ENCODE measurements around the gene FIGNL2.

Gene FIGNL2

DNA sequence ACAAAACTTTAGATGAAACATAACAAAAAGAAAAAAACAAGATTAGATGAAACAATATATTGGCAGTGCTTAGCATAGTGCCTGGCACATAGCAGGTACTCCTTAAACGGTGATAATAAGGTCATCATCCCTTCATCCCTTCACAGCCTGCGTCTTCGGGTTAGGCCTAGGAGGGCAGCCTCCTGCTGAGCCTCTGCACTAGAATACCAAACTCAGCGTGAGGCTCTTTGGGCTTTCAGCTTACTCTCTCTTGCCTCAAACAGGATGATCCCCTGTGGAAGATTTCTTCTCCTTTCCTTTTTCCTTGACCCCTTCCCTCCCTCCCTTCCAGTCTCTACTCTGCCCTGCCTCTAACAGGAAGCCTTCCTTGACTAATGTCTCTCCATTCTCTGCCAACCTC lies 14.4 kb upstream of the FIGNL2 start:
- DNase-seq (ENCODE audit: low read depth in 2 of 3, low spot score in 2 of 3), result no peak

GRCh38 chr12:51860986-51861385 lies 12.5 kb upstream of the FIGNL2 start:
- DNase-seq (ENCODE audit: low read depth in 2 of 3, low spot score in 2 of 3), result no peak

DNA sequence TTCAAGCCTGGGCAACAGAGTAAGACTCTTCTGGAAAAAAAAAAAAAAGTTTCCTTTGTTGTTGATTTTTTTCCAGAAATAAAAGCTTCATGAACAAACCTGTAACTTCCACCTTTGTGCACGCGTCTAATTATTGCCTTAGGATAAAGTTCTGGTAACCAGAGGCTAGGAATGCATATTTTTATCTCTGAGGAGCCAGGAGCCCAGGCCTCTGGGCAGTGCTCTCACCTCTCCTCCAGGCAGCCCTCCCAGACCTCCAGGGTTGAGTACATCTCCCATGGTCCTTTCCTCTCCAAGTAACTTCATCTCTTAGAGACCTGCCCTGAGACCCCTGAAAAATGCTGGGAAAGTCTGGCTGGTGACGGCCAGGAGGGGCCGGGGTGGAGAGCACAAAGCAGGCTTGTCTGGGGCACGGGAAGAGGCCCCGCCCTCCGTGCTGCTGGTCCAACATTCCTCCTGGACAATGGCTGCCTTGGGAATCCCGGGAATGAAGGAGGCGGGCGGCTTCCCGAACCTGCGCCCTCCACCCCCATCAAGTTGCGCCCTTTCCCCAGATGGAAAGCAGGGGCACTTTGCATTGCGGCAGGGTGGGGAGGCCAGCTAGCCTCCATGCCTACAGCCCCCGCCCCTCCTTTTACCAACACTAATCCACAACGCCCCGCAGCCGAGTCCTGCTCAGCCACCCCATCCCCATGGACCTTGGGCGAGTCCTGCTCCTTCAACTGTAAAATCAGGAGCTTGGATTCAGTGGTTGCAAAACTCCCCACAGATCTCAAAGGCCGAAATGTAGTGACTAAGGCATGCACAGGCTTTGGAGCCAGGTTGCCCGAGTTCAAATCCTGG lies 7.3 kb upstream of the FIGNL2 start:
- no peak for DNase-seq (ENCODE audit: low read depth in 2 of 3, low spot score in 2 of 3)

GRCh38 chr12:51852404-51853137 lies 4.1 kb upstream of the FIGNL2 start:
- DNase-seq (ENCODE audit: low read depth in 2 of 3, low spot score in 2 of 3), result no peak

GRCh38 chr12:51851413-51852124 lies 3.1 kb upstream of the FIGNL2 start:
- no peak for DNase-seq (ENCODE audit: low read depth in 2 of 3, low spot score in 2 of 3)

- no peak for DNase-seq (ENCODE audit: low read depth in 2 of 3, low spot score in 2 of 3)
Observed at GRCh38 chr12:51850965-51851299, 2.4 kb upstream of the FIGNL2 start.

DNA sequence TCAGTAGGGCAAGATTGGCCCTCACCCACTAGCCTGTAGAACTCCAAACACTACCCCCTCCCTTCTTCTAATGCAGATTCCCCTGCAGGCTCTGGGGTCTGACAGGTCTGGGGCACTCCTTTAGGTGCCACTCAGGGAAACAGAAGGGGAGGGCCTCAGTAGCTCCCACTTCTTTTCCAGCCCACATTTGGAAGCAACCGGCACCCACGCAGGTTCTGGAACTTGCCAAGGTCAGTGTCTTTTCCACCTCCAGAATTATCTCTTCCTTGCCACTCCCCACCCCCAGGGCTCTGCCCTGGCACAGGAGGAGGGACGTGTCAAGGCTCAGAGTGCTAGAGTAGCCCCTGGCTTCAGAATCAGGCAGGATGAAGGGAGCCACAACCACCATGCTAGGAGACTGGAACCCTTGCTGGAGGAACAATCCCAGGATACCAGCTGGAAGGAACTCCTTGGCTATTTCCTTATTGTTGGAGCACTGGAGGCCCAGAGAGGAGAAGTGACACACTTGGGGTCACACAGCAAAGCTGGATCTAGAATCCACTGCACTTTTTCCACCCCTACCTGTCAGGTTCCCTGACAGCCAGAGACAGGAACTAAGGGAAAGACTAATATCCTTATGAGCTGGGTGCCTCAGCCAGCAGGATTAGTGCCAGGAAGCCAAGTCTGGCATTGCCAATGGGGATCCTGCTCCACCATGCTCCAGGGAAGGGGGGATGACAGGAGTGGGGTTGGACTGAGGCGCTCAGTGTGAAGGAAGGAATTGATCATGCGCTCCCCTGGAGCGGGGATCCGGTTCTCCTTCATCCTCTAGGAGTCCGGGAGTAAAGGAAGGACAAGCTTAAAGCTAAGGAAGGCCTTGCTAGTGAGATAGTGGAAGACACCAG lies 1.8 kb upstream of the FIGNL2 start:
- no peak for DNase-seq (ENCODE audit: low read depth in 2 of 3, low spot score in 2 of 3)

- no peak for DNase-seq (ENCODE audit: low read depth in 2 of 3, low spot score in 2 of 3)
Observed at GRCh38 chr12:51848841-51849735, 570 bp upstream of the FIGNL2 start.

DNA sequence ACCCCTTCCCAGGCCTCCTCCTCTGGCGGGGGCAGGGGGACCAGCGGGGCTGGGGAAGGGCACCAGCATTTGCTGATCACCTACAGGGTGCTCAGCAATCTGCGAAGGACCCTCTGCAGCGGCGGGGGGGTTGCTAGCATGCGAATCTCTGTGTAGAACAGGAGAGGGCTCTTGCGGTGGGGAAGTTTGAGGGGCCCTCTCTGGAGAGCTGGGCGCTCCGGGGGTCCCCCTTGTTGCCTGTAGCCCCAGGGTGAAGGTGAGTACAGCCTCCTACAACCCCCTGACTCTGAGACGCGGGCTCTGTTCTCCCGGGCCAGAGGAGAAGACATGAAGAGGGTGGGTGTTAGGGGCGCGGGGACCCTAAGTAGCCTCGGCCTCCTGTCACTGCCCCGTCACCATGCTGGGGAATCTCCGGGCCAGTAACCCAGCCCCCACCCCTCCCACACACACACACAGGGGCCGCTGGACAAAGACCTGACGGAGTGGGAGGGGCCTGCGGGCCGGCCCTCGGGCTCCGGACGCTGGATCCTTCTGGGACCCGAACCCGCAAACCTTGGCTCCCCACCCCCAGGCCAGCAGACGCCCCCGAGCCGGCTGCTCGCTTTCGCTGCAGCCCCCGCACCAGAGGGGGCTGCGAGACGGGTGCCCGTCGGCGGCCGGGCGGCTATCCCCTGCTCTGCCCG lies 734 bp downstream of the FIGNL2 start:
- DNase-seq (ENCODE audit: low read depth in 2 of 3, low spot score in 2 of 3), result no peak

- DNase-seq (ENCODE audit: low read depth in 2 of 3, low spot score in 2 of 3), result no peak
Observed at GRCh38 chr12:51846911-51847642, 1.4 kb downstream of the FIGNL2 start.

DNA sequence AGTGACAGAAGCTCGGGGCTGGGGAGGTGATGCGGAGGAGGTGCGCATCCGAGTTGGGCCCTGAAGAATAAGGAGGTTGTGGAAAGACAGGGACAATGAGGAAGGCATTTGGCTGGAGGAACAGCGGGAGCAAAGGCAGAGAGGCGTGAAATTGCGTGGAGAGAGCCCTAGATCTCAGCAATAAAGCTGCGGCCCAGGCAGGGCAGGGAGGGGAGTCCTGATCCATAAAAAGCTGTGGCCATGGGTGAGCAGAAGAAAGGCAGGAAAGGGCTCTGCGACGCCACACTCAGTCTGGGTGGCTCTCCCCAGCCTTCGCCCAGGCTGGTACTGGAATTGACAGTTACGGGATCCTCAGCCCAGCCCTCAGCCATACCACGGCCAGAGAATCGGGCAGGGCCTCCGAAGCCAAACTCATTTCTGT lies 2.2 kb downstream of the FIGNL2 start:
- DNase-seq (ENCODE audit: low read depth in 2 of 3, low spot score in 2 of 3), result no peak

DNA sequence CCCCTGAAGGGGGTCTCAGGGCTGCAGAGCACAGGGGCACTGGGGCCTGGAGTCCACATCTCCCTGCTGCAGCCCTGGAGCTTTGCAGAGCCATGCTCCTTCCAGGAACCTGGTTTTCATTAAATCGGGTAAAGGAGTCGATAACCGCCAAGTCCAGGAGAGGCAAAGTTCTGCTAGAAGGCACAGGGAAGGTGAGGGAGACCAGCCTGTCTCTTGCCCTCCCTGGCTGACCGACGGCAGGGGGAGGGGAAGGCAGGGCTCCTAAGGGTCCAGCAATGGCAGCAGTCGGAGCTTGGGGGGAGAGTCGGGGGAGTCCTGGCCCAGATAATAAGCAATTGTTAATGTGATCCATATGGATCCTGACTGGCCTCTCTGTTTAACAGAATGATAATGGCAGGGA lies 3.0 kb downstream of the FIGNL2 start:
- no peak for DNase-seq (ENCODE audit: low read depth in 2 of 3, low spot score in 2 of 3)

DNA sequence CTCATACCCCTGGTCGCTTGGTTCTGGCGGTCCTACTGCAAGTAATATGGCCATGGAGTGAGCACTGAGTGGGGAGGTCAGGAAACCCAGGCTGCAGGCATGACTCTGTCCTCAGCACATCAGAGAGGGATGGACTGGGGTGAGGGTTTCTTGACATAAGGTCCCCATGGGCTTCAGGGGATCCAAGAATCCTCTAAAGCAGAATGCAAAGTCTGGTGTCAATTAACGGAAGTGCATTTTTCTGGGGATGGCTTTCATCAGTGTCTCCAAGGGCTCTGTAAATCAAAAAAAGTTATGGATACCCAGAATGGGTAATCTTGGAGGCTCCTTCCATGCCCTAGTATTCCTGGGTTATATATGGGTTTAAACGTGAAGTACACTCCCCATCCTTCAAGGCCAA lies 3.7 kb downstream of the FIGNL2 start:
- no peak for DNase-seq (ENCODE audit: low read depth in 2 of 3, low spot score in 2 of 3)

GRCh38 chr12:51841727-51842126 lies 6.8 kb downstream of the FIGNL2 start:
- no peak for DNase-seq (ENCODE audit: low read depth in 2 of 3, low spot score in 2 of 3)

DNA sequence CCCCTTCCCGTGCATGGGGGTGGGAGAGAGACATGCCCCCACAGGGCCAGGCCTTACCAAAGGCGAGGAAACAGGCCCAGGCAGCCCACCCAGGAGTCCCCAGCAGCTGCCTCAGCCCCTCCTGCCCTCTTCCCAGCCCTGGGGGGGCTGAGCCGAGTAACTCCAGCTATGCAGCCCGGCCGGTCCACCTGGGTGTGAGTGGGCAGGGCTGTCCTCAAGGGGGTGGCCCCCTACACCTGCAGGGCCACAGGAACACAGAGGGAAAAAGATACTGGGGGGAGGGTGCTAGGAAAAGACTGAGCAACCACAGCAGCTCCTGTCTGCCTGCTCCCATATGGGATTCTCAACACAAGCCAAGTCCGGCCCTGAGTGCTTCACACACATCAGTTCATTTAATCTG lies 7.6 kb downstream of the FIGNL2 start:
- DNase-seq (ENCODE audit: low read depth in 2 of 3, low spot score in 2 of 3), result no peak

GRCh38 chr12:51839310-51839947 lies 9.1 kb downstream of the FIGNL2 start:
- DNase-seq (ENCODE audit: low read depth in 2 of 3, low spot score in 2 of 3), result no peak

- no peak for DNase-seq (ENCODE audit: low read depth in 2 of 3, low spot score in 2 of 3)
Observed at GRCh38 chr12:51838762-51839161, 9.8 kb downstream of the FIGNL2 start.

GRCh38 chr12:51838036-51838435 lies 10.5 kb downstream of the FIGNL2 start:
- no peak for DNase-seq (ENCODE audit: low read depth in 2 of 3, low spot score in 2 of 3)

Measured in activated CD8-positive, alpha-beta memory T cell treated with anti-CD3 and anti-CD28 coated beads for 48 hours (primary cell).